SU-DHL-6 (cell line): Measurements from ENCODE around the gene MAP2K1.

Source experiments
- CTCF ChIP-seq: fragments of 200-600 bp; sonication (generic); IDR thresholded peaks from one replicate; pipeline ENCODE4 v1.5.1; 2017; ENCODE audit warnings: antibody characterized with exemption, mild to moderate bottlenecking, low read length, moderate library complexity; ENCODE audit not compliant: insufficient read depth, poor library complexity, severe bottlenecking
- EZH2phosphoT487 ChIP-seq: fragments of 200-600 bp; sonication (generic), shearing (Covaris generic); conservative IDR thresholded peaks from 2 replicates; pipeline ENCODE4 v1.6.1; 2018; ENCODE audit warnings: mild to moderate bottlenecking, antibody characterized with exemption, low read length, moderate library complexity, mixed read lengths

DNA sequence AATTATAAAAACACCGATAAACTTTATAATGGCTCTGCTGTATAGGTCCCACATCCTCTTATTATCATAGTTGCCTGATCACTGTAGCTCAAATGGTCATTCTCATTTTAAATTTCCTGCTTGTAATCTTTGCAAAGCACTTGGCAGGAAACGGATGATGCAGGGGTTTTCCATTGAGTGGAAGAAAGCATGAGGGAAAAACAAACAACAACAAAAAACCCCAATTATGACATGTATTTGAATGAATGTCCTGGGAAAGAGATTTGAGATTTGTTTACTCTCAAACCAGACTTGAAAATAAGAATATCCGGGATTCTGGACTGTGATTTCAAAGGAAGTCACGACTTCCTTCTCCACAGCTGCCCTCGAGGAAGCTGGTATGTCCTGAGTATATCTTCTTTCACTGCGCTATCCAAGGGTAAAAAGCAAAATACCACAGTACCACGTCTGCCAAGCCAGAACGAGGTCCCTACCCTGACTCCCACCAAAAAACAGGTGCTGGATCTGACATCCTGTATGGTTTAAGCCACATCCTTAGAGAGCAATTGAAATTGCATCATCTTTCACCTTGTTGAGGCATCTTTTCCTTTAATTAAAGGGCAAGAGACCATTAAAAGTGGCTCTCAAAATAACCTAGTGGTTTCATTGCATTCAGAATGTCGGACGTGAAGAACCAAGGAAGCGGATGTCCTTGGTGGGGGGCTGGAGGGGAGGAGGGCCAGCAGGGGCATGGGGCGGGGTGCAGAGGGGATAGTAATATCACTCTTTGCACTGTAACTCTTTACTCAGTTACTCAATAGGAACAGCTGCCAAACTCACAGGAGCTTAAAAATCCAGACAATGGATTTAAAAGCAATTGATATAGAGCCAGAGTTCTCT lies 16.7 kb upstream of the MAP2K1 start:
- TF ChIP-seq CTCF (no peak), EZH2phosphoT487 (no peak)
